ENCODE measurements around the gene ANKIB1.

The ANKIB1 gene

GRCh38 chr7:92205987-92206386, 39.8 kb upstream of the ANKIB1 start:
- peaks cover 11% of the 10 kb centered on the region; the same call in 1 of the 2 replicates for H3K9me3 ChIP-seq (ENCODE audit: insufficient read depth, low read depth, low read length)
- no peak for TF ChIP-seq CTCF (conservative IDR thresholded peaks at IDR 0.05; ENCODE audit: low read length)
- TF ChIP-seq EZH2phosphoT487 (IDR thresholded peaks at IDR 0.05; ENCODE audit: borderline replicate concordance), result no peak
- H3K36me3 ChIP-seq (ENCODE audit: insufficient read depth, low read length), result peaks cover 61% of the 10 kb centered on the region

GRCh38 chr7:92206672-92207071, 39.1 kb upstream of the ANKIB1 start:
- H3K4me1 ChIP-seq (ENCODE audit: insufficient read depth, low read length, poor library complexity, severe bottlenecking), result no peaks in the 10 kb centered on the region
- peaks cover 6% of the 10 kb centered on the region; the same call in 1 of the 2 replicates for H3K79me2 ChIP-seq (ENCODE audit: insufficient read depth, low read length)
- TF ChIP-seq CTCF (conservative IDR thresholded peaks at IDR 0.05; ENCODE audit: low read length), result no peak
- no peak for TF ChIP-seq EZH2phosphoT487 (IDR thresholded peaks at IDR 0.05; ENCODE audit: borderline replicate concordance)
- no peak overlapping the region for H3K4me3 ChIP-seq (ENCODE audit: low read length, poor library complexity, severe bottlenecking)
- no peaks in the 10 kb centered on the region for H3F3A ChIP-seq (ENCODE audit: low read depth)
- peaks cover 64% of the 10 kb centered on the region for H3K36me3 ChIP-seq (ENCODE audit: insufficient read depth, low read length)
- no peak overlapping the region for H2AFZ ChIP-seq (ENCODE audit: low read length)
- no peak overlapping the region for H3K9ac ChIP-seq (ENCODE audit: low read depth, low read length, poor library complexity, severe bottlenecking)
- peaks cover 11% of the 10 kb centered on the region; the same call in 1 of the 2 replicates for H3K9me3 ChIP-seq (ENCODE audit: insufficient read depth, low read depth, low read length)
- H3K9me2 ChIP-seq (replicated peaks; ENCODE audit: low read depth, low read length), result no peaks in the 10 kb centered on the region
- no peak overlapping the region for H3K4me2 ChIP-seq (ENCODE audit: low read depth, low read length, poor library complexity, severe bottlenecking)
- H3K27me3 ChIP-seq (ENCODE audit: insufficient read depth, low read length, poor library complexity, severe bottlenecking), result no peaks in the 10 kb centered on the region
- no peaks in the 10 kb centered on the region for H4K20me1 ChIP-seq (ENCODE audit: insufficient read depth, low read length, poor library complexity, severe bottlenecking)

More at GRCh38 chr7:92205987-92206386, 39.8 kb upstream of the ANKIB1 start:
- Histone ChIP-seq H3K4me3 (ENCODE audit: low read length, poor library complexity, severe bottlenecking) (no peak overlapping the region), H3K9me2 (replicated peaks; ENCODE audit: low read depth, low read length) (no peaks in the 10 kb centered on the region), H4K20me1 (ENCODE audit: insufficient read depth, low read length, poor library complexity, severe bottlenecking) (no peaks in the 10 kb centered on the region), H3K4me1 (ENCODE audit: insufficient read depth, low read length, poor library complexity, severe bottlenecking) (no peaks in the 10 kb centered on the region), H3F3A (ENCODE audit: low read depth) (no peaks in the 10 kb centered on the region), H3K9ac (ENCODE audit: low read depth, low read length, poor library complexity, severe bottlenecking) (no peak overlapping the region), H3K79me2 (ENCODE audit: insufficient read depth, low read length) (peaks cover 6% of the 10 kb centered on the region; the same call in 1 of the 2 replicates), H3K4me2 (ENCODE audit: low read depth, low read length, poor library complexity, severe bottlenecking) (no peak overlapping the region), H2AFZ (ENCODE audit: low read length) (no peak overlapping the region), H3K27me3 (ENCODE audit: insufficient read depth, low read length, poor library complexity, severe bottlenecking) (no peaks in the 10 kb centered on the region)

GRCh38 chr7:92221766-92222165, 24.0 kb upstream of the ANKIB1 start:
- Histone ChIP-seq H4K20me1 (ENCODE audit: insufficient read depth, low read length, poor library complexity, severe bottlenecking) (no peaks in the 10 kb centered on the region), H3K36me3 (ENCODE audit: insufficient read depth, low read length) (peaks cover 43% of the 10 kb centered on the region), H3K4me1 (ENCODE audit: insufficient read depth, low read length, poor library complexity, severe bottlenecking) (no peaks in the 10 kb centered on the region), H3K27me3 (ENCODE audit: insufficient read depth, low read length, poor library complexity, severe bottlenecking) (no peaks in the 10 kb centered on the region), H3K9me3 (ENCODE audit: insufficient read depth, low read depth, low read length) (no peaks in the 10 kb centered on the region), H3K9ac (ENCODE audit: low read depth, low read length, poor library complexity, severe bottlenecking) (no peak overlapping the region), H2AFZ (ENCODE audit: low read length) (no peak overlapping the region), H3K4me3 (ENCODE audit: low read length, poor library complexity, severe bottlenecking) (no peak overlapping the region), H3K79me2 (ENCODE audit: insufficient read depth, low read length) (no peaks in the 10 kb centered on the region), H3K4me2 (ENCODE audit: low read depth, low read length, poor library complexity, severe bottlenecking) (no peak overlapping the region), H3F3A (ENCODE audit: low read depth) (no peaks in the 10 kb centered on the region), H3K9me2 (replicated peaks; ENCODE audit: low read depth, low read length) (no peaks in the 10 kb centered on the region)
- TF ChIP-seq CTCF (conservative IDR thresholded peaks at IDR 0.05; ENCODE audit: low read length), result no peak
- TF ChIP-seq EZH2phosphoT487 (IDR thresholded peaks at IDR 0.05; ENCODE audit: borderline replicate concordance), result no peak

All from Loucy (cell line).